Stimulated activated CD4-positive, alpha-beta T cell treated with anti-CD3 and anti-CD28 coated beads, Interleukin-4, amount 100 ng/mL, for 48 hours (primary cell): ENCODE measurements around the gene ISLR.

ENCODE experiments used
- DNase-seq, 2 donors: peaks; one replicate each; pipeline ENCODE4 v3.0.0-alpha.2; 2020; ENCODE audit warnings: low read depth in 2 of 2

The ISLR gene

GRCh38 chr15:74171965-74172541 lies 1.5 kb upstream of the ISLR start:
- DNase-seq, result no peak

DNA sequence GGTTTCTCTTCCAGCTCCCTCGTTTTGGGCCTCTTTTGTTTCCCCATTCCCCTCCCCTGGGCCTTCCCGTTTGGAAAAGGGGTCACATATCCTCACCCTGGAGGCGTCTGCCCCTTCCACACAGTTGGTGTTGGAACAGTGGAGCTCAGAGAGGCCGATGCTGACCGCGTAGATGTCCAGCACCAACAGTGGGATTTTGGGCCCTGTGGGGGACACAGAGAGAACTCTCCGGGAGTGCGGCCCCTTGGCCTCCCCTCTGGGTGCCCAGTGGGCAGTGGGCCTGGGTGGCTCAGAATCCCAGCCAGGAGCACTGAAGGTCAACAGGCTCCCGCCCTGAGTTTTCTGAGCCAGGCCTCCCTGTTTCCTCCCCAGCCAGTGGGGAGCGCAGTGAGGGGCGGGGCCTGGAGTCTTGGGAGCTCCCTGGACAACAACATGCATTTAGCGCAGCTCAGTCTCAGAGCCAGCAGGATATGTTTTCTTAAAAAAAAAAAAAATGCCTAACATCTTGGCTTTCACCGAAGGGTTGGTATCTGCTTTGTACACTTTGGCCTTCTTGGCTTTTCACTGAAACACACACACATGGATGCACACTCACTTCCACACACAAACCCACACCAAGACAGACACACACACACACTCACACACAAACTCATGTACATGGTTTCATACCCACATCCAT lies 670 bp upstream of the ISLR start:
- DNase-seq, result no peak

DNA sequence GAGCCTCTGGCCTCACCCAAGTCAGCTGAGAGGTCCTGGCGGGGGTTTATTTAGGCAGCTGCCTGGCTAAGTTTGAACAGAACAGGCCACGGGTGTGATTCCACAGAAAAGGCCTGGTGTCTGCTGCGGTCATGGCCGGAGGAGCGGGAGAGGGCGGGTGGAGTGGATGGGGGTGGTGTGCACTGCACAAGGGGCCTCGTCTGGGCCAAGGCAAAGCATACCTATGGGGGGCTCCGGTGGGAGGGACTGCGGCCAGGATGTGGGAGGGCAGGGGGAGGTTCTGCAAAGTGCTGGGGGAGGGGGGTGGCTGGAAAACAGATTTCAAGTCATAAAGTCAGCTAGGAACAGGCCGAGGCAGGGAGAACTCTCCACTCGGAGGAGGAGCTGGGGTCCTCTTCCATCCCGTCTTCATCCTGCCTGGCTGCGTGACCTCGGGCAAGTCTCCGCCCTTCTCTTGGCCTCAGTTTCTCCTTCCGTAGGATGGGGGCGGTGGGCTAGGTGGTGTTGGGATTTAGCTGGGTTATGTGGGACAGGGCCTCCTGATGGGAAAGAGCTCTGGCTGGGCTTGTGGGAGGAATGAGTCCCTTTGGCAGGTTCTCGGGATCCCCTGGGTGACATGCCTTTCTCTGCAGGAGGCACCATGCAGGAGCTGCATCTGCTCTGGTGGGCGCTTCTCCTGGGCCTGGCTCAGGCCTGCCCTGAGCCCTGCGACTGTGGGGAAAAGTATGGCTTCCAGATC lies 878 bp downstream of the ISLR start:
- DNase-seq, result no peak

GRCh38 chr15:74174958-74175253 lies 1.4 kb downstream of the ISLR start:
- no peak for DNase-seq

- DNase-seq, result no peak
These were observed 2.0 kb downstream of the ISLR start for GRCh38 chr15:74175271-74176191.

DNA sequence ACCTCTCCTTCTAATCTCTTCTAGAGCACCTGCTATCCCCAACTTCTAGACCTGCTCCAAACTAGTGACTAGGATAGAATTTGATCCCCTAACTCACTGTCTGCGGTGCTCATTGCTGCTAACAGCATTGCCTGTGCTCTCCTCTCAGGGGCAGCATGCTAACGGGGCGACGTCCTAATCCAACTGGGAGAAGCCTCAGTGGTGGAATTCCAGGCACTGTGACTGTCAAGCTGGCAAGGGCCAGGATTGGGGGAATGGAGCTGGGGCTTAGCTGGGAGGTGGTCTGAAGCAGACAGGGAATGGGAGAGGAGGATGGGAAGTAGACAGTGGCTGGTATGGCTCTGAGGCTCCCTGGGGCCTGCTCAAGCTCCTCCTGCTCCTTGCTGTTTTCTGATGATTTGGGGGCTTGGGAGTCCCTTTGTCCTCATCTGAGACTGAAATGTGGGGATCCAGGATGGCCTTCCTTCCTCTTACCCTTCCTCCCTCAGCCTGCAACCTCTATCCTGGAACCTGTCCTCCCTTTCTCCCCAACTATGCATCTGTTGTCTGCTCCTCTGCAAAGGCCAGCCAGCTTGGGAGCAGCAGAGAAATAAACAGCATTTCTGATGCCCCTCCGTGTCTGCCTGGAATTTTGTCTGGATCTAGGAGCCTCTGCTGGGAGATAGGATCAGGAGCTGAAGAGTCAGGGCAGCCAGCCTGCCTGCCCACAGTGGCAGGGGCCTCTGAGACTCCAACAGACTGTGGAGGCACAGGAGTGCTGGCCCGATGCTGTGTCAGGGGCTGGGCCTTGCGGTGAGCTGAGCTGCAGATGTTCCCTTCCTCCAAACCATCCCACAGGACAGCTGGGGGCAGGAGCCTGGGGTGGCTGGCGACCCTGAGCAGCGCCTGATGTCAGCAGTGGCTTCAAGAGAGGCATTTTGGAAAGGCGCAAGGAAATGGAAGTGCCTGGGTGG lies 3.0 kb downstream of the ISLR start:
- DNase-seq, result no peak

DNA sequence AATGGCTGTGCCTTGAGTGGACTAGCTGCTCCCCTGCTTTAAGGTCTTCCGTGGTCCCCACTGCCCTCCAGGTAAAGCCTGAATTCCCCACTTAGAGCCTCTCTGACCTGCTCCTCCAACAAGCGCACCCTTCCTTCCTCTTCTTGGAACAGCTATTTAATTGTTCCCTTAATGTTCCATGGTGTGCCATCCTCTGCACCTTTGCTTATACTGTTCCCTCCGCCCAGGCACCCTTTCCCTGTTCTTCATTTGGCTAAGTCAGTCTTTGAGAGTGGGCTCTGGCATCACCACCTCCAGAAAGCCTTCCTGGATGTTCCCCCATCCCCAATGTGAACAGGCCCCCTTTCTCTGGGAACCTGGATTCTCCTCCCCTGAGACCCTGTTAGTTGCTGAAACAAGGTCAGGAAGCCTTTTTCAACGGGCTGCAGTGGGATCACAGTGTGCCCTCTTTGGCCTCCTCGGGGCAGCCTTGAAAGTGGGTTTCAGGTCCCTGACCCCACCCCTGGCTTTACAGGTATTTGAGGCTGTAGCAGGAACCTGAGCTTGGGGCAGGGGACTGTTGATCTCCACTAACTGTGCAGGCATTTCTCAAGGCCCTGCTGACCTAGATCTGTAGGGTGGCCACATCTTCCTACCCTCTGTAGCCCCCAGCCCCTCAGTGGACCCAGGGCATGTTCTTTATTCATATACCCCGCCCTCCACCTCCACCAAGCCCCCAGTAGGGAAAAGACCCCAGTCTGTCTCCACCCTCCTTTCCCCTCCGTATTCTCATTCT lies 5.0 kb downstream of the ISLR start:
- no peak for DNase-seq

- no peak for DNase-seq
These were observed 5.8 kb downstream of the ISLR start for GRCh38 chr15:74179101-74179841.

- DNase-seq, result no peak
These were observed 6.7 kb downstream of the ISLR start for GRCh38 chr15:74179983-74180880.

GRCh38 chr15:74180881-74181602 lies 7.5 kb downstream of the ISLR start:
- no peak for DNase-seq

GRCh38 chr15:74182131-74182530 lies 8.6 kb downstream of the ISLR start:
- DNase-seq, result no peak

- no peak for DNase-seq
These were observed 11.1 kb downstream of the ISLR start for GRCh38 chr15:74184582-74185091.

DNA sequence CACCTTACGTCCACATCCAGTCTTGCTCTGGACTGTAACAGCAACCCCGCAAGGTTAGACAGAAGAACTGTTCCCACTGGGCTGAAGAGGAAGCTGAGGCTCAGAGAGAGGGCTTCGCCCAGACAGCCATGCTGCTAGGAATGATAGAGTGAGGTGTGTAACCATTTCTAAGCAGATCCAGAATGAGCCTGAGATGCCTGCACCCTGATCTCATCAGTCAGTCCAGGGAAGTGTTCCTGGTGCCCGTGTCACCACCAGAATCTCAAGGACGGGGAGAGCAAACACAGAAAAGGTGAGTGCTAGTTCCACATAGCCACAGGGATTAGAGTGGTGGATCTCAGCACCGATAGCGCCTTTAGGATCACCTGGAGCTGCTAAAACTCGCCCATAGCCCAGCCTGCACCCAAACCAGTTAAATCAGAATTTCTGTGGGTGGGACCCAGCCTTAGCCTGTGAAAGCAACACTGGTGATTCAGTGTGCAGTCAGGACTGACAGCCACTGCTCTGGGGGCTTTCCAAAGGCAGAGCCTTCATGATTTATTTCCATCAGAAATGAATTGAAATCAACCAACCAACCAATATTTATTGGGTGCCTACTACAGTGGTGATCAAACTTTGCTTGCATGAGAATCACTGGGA lies 12.3 kb downstream of the ISLR start:
- peak in 1 of 2 donors; percentile 11 for DNase-seq

GRCh38 chr15:74188216-74188615 lies 14.7 kb downstream of the ISLR start:
- DNase-seq, result no peak

DNA sequence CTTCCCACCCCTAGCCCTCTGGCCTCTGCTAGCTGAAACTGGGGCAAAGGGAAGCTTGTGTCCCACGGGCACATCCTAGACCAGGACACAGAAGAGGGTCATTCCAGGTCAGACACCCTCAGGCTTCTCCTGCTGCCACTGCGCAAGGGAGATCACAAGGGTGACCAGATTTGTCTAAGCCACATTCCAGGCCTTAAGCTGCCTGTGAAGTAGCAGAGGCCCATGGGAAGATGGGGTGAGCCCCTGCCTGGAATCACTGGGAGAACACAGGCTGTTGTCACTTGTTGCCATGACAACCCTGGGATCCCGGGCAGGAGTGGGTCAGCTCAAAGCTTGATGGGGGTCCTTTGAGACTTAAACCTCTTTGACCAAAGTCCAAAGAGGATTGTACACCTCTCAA lies 18.3 kb downstream of the ISLR start:
- DNase-seq, result no peak

DNA sequence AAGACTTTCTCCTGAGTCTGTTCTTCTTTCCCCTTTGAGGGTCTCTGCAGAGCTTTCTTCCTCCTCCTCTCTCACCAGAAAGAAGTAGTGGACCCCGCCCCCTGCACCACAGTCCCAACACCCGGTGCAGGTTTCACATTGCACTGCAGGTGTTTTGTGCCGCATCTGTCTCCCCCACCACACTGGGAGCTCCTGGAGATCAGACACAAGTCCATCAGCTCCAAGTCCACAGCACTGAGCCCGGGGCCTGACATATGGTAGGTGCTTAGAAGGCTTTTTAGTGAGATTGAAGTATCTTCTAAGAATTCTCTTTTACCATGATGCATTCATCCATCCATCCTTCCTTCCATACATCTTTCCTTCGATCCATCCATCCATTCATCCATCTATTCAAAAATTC lies 19.2 kb downstream of the ISLR start:
- no peak for DNase-seq

DNA sequence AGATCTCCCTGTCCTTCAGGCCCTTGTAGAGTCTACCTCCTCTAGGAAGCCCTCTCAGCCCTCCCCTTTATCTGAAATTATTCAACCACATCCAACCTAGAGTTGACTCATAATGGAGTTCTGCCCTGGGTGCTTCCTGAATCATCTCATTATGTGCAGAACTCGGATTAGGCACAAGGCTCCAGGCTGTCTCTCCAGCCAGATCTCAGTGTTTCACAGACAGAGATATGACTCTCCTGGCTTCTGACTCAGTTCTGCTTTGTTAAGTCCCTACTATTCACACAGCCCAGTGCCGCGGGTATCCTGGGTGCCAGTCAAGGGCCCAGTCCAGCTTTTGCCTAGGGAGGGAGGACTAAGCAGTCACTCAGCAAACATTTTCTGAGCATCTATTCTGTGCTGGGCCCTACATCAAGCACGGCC lies 19.8 kb downstream of the ISLR start:
- DNase-seq, result no peak
